Measurements from ENCODE around the gene EDAR. TPM values are rescaled to one million over a fixed set of nuclear protein-coding genes. Genes with fewer than 3 reads are reported as not detected.

EDAR gene
- total RNA-seq, 2 experiments from 2014 or later, result not detected

DNA sequence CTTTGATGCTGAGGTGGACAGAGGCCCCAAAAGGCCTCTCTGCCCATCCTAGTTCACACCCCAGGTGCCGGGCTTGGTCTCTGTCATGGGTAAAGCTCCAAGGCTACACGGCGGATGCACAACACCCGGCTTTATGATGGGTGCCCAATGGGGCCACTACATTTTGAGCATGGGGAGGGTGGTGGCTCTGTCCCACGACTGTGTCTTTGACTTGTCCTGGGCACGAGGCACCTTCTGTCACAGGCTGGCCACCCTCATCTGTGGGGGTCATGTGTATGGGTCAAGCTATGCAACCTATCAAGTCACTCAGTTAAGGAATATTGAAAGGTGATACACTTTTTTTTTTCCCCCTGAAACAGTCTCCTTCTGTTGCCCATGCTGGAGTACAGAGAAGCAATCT lies 63.7 kb downstream of the EDAR start:
- CTCF ChIA-PET, result no interaction called here
- Mint-ChIP-seq H3K27me3 (no peaks in the 10 kb centered on the region), H3K27ac (no peak overlapping the region), H3K4me1 (no peaks in the 10 kb centered on the region), H3K36me3 (no peaks in the 10 kb centered on the region), H3K4me3 (no peak overlapping the region), H3K9me3 (ENCODE audit: low read depth) (no peaks in the 10 kb centered on the region)
- no peak for DNase-seq
- no peak for ATAC-seq

DNA sequence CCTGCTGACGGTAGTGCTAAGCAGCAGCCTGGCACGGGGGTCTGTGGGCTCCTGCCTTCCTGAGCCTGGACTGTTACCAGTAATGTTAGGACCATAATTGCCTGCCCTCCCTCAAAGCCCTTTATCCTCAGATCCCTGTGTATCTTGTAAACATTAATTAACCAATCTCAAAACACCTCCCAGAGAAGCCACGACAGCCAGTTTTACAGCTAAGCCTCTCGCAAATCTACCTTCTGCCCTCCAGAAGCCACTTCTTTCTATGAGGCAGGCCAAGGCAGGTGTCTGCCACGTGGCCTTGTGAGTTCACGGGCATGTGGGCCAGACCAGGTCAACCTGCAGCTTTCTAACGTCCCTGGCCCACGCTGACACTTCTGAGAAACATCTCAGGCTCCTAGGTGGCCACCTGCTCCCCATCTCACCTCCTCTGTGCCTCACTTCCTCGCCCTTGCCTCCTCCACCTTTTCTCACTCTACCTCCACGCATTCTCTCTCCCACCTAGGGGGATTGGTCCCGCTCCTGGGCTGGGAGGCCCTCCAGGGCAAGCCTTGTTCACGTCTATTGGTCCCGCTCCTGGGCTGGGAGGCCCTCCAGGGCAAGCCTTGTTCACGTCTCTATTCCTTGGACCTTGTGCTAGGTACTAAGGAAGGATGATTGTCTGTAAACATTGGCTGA lies 64.3 kb downstream of the EDAR start:
- Mint-ChIP-seq H3K36me3 (no peaks in the 10 kb centered on the region), H3K4me3 (no peak overlapping the region), H3K9me3 (ENCODE audit: low read depth) (no peaks in the 10 kb centered on the region), H3K27ac (no peak overlapping the region), H3K4me1 (no peaks in the 10 kb centered on the region), H3K27me3 (no peaks in the 10 kb centered on the region)
- ATAC-seq (no peak), DNase-seq (no peak)
- CTCF ChIA-PET, result no interaction called here

DNA sequence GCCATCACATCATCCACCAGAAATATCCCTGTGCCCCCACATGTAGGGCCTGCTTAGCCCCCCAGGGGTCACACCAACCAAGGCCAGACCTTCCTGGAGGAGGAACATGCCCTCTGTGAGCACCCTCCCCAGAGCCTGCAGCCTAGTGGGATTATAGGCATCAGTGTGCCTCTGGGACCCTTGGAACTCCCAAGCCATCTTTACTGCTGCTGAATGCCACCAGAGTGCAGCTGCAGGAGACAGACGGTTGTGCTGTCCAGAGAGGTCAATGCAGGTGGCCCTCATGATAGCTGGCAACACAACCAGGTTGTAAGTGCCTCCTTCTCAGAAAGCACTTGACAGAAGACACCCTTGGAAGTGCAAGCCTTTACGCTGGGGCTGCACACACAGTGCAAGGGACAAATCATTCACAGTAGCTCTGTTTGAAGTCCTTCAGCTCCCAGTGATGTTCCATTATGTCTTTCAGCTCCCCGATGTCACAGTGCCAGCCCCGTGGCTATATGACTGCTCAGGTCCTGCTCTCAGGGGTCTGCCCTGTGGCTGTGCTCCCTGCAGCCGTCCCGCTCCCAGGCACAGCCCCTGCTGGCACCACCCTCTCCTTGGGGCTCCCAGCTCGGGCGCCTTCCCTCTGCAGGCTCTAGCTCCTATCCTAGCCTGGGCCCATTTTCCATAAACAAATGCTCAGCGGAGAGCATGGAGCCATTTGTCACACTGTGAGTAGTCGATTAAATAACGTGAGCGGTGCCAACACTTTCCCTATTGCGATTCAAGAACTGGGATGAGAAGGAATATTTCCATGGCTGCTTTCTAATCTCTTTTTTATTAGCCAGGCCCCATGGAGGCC lies 65.1 kb downstream of the EDAR start:
- no peak overlapping the region for H3K4me3 Mint-ChIP-seq
- no peaks in the 10 kb centered on the region for H3K36me3 Mint-ChIP-seq
- no peak for ATAC-seq
- no peaks in the 10 kb centered on the region for H3K9me3 Mint-ChIP-seq (ENCODE audit: low read depth)
- CTCF ChIA-PET, result no interaction called here
- H3K4me1 Mint-ChIP-seq, result no peaks in the 10 kb centered on the region
- no peak for DNase-seq
- no peak overlapping the region for H3K27ac Mint-ChIP-seq
- H3K27me3 Mint-ChIP-seq, result no peaks in the 10 kb centered on the region

DNA sequence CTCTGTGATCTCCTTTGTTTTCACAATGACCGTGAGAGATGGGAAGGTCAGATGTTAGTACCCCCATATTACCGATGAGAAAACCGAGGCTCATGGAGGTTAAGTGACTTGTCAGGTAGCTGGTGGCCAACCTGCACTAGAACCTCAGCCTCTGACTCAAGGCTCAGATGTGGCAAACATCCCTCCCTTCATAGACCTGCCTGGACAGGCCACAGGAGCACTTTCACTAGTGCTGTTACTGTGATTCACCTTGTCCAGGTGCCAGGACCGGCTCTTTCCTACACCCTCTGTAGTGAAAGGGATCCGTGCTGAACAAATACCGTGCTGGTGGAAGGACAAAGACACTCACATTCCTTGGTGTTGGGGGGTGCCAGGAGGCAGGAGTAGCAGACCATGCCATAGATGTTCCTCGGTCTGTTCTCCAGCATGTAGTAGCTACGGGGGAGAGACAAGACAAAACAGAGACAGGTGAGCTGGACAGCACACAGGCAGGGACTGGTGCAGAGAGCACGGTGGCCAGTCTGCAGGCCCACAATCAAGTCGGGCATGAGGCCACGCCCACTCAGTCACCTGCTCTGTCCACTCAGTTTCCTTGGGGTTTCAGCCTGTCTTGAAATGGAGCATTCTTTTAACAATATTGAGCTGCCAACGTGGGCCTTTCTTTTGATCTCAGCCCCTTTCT lies 65.9 kb downstream of the EDAR start:
- no peak overlapping the region for H3K4me3 Mint-ChIP-seq
- H3K27ac Mint-ChIP-seq, result no peak overlapping the region
- no peaks in the 10 kb centered on the region for H3K27me3 Mint-ChIP-seq
- DNase-seq (no peak), ATAC-seq (no peak)
- no peaks in the 10 kb centered on the region for H3K36me3 Mint-ChIP-seq
- no peaks in the 10 kb centered on the region for H3K9me3 Mint-ChIP-seq (ENCODE audit: low read depth)
- H3K4me1 Mint-ChIP-seq, result no peaks in the 10 kb centered on the region
- CTCF ChIA-PET, result no interaction called here

DNA sequence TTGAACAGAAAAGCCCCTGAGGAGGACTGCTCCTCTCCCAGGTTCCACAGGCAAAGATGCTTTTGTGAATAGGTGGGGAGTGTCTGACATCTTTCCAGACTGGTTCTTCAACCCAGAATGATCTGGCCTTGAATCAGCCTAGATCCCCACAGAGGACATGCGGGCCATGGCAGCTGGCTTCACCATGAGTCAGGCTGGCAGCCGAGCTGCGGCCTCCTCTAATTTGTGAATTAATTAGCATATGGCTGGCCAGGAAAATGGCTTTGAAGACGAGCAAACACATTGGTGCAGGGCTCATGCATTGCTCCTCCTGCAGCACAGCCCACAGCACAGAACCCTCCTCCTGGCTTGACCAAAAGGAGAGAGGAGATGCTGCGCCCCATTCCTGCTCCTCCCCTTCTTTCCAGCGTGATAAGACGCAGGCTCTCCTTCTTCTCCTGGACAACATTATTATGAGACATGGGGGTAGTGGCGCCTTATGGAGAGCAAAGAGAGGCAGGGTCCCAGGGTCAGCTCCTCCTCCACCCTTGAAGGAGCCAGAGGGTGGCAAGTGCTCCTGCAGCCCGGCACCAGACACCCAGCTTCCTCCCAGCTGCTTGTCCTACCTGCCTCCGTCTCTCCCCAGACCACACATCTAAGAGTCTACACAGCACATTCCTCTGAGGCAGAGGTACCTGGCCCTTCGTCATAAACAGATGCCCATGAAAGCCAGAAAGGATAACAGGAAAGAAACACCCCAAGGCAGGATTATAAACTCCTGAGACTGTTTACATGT lies 66.7 kb downstream of the EDAR start:
- H3K4me1 Mint-ChIP-seq, result no peaks in the 10 kb centered on the region
- no peak for ATAC-seq
- no peak overlapping the region for H3K4me3 Mint-ChIP-seq

DNA sequence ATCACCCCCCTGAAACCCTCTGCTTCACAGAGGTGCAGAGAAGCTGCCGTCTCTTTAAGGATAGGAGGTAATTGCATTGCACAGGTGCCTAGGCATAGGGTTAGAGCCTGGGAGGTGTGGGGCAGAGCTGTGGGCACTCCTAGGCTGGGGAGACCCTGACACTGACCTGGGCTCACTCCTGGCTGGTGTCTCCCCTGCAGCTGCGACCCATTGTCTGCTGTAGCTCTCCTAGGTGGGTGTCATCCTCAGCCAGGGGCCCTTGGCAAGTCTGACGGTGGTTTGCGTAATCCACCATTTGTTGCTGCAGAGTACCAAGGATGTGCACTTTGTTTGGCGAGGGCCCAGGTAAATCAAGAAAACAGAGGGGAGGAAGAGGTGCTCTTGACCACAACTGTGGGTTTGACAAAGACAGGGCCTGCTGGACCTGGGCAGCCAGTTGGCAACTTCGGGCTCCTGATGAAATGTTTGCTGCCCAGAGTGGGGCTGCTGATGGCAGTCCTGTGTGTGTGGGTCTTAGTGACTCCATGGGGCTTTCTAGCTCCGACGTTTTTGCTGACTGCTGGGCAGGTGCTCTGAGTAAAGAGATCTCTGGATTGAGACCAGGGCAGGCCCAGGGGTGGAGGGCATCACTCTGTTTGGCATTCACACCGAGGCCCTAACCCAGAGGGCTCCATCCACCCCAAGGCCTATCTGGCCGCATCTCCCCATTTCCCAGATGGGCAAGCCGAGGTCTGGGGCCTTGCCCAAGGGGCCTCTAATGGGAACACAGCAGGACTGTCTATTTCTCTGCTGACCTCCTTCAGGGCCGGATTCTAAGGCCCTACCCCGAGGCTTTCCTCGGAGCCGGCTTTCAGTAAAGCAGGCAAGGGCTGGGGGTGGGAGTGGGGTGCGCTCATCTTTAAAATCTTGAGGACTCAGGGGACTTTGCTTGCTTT lies 67.7 kb downstream of the EDAR start:
- ATAC-seq (no peak), DNase-seq (no peak)
- H3K4me1 Mint-ChIP-seq, result no peaks in the 10 kb centered on the region
- H3K36me3 Mint-ChIP-seq, result no peaks in the 10 kb centered on the region
- no peaks in the 10 kb centered on the region for H3K27me3 Mint-ChIP-seq
- no peak overlapping the region for H3K4me3 Mint-ChIP-seq
- no peak overlapping the region for H3K27ac Mint-ChIP-seq
- CTCF ChIA-PET, result no interaction called here
- H3K9me3 Mint-ChIP-seq (ENCODE audit: low read depth), result no peaks in the 10 kb centered on the region

More for the DNA sequence above, 66.7 kb downstream of the EDAR start:
- no peak overlapping the region for H3K27ac Mint-ChIP-seq
- H3K36me3 Mint-ChIP-seq, result no peaks in the 10 kb centered on the region
- DNase-seq, result no peak
- CTCF ChIA-PET, result no interaction called here
- no peaks in the 10 kb centered on the region for H3K27me3 Mint-ChIP-seq
- no peaks in the 10 kb centered on the region for H3K9me3 Mint-ChIP-seq (ENCODE audit: low read depth)

GRCh38 chr2:108920686-108921085 lies 68.3 kb downstream of the EDAR start:
- Mint-ChIP-seq H3K36me3 (no peaks in the 10 kb centered on the region), H3K4me3 (no peak overlapping the region), H3K9me3 (ENCODE audit: low read depth) (no peaks in the 10 kb centered on the region), H3K27me3 (no peaks in the 10 kb centered on the region), H3K27ac (no peak overlapping the region), H3K4me1 (no peaks in the 10 kb centered on the region)
- no peak for DNase-seq
- no peak for ATAC-seq
- CTCF ChIA-PET, result no interaction called here

- Mint-ChIP-seq H3K9me3 (ENCODE audit: low read depth) (no peaks in the 10 kb centered on the region), H3K27me3 (no peaks in the 10 kb centered on the region), H3K4me1 (no peaks in the 10 kb centered on the region), H3K36me3 (no peaks in the 10 kb centered on the region), H3K4me3 (no peak overlapping the region), H3K27ac (no peak overlapping the region)
- DNase-seq (no peak), ATAC-seq (no peak)
- CTCF ChIA-PET, result no interaction called here
Measured at GRCh38 chr2:108919571-108920373, 69.2 kb downstream of the EDAR start.

DNA sequence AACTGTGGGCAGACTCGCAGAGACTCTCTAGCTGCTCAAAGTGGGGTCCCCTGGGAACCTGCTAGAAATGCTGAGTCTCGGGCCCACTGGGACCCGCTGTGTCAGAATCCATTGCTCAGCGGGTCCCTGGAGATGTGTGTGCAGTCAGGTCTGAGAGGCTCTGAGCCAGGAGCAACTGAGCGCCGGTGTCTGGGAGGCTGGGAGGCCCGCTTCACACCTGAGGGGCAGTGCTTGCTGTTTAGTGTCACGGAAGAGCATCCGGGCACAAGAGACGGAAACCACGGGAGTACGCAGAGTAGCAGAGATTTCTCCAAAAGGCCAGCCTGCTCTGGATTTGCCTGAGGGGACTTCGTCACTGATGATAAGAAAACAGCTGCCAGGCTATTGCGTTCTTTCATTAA lies 70.1 kb downstream of the EDAR start:
- no peaks in the 10 kb centered on the region for H3K4me1 Mint-ChIP-seq
- ATAC-seq (no peak), DNase-seq (no peak)
- no peaks in the 10 kb centered on the region for H3K27me3 Mint-ChIP-seq
- no peak overlapping the region for H3K4me3 Mint-ChIP-seq
- H3K36me3 Mint-ChIP-seq, result no peaks in the 10 kb centered on the region
- CTCF ChIA-PET, result no interaction called here
- H3K9me3 Mint-ChIP-seq (ENCODE audit: low read depth), result no peaks in the 10 kb centered on the region
- no peak overlapping the region for H3K27ac Mint-ChIP-seq

DNA sequence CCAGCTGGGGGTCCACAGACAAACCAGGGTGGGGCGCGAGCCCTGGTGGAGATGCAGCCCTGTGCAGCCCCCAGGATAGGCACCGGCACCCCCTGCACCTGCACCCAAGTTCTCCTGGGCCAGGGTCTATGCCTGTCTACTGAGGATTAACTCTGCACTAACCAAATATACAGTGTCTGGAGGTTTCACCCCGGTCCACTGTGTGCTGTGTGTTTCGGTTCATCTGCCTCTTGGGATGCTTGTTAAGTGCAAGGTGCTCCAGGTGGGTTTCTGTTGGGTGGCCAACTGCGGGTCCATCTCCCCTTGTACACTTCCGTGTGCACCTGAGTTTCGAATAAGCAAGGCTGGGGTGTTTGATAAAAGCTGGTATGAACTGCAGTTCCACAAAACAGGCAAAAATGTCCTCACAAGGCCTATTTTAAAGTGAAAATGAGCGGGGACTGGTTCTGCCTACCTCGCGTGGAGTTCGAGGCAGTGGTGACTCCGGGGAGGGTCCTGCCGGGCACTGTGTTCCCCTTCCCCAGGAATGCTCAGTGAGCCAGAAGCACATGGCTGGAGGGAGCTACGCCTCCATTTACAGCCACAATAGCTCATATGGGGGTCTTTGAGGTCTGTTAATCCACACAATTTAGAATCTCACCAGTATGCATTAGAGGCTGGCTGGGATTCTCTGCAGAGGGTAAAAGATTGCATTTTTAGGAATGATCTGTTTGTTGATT lies 70.7 kb downstream of the EDAR start:
- H3K4me3 Mint-ChIP-seq, result no peak overlapping the region
- no peaks in the 10 kb centered on the region for H3K27me3 Mint-ChIP-seq
- no peaks in the 10 kb centered on the region for H3K36me3 Mint-ChIP-seq
- no peaks in the 10 kb centered on the region for H3K9me3 Mint-ChIP-seq (ENCODE audit: low read depth)
- no peak overlapping the region for H3K27ac Mint-ChIP-seq
- CTCF ChIA-PET, result no interaction called here
- H3K4me1 Mint-ChIP-seq, result no peaks in the 10 kb centered on the region
- ATAC-seq, result no peak
- DNase-seq, result no peak

DNA sequence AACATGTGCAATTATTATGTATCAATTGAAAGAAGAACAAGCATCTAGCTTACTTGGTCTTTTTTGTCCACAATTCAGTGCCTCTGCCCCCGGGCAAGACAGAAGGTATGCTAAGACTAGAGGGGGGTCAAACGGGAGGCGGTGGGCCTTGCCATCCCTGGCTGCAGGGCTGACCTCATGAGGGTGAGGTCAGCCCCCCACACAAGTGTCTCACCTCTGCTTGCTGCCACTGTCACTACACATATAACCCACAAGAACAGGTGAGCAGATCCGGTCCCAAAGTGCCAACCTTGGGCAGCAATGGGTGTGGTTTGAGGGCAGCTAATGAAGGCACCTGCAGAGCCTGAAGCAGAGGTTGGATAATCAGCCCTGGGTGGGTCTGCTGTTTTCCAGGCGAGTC lies 71.5 kb downstream of the EDAR start:
- Mint-ChIP-seq H3K36me3 (no peaks in the 10 kb centered on the region), H3K4me3 (no peak overlapping the region), H3K4me1 (no peaks in the 10 kb centered on the region), H3K9me3 (ENCODE audit: low read depth) (no peaks in the 10 kb centered on the region), H3K27me3 (no peaks in the 10 kb centered on the region), H3K27ac (no peak overlapping the region)
- DNase-seq (no peak), ATAC-seq (no peak)
- CTCF ChIA-PET, result no interaction called here
